Nucleus accumbens (tissue), 56 donors: ENCODE measurements around the gene FAM228B.

Source experiments
- DNase-seq, 56 donors: peaks; one replicate each; lab custom pipeline; 2025; lab: John Stamatoyannopoulos, UW

Gene FAM228B

GRCh38 chr2:24152413-24153197, 29.3 kb downstream of the FAM228B start:
- no peak for DNase-seq

- peak in 1 of 56 donors; percentile 3 for DNase-seq
Measured at GRCh38 chr2:24153478-24153877, 30.2 kb downstream of the FAM228B start.

GRCh38 chr2:24158131-24158530, 34.9 kb downstream of the FAM228B start:
- DNase-seq, result no peak

- no peak for DNase-seq
Measured at GRCh38 chr2:24159708-24160107, 36.4 kb downstream of the FAM228B start.

- no peak for DNase-seq
Measured at GRCh38 chr2:24160761-24161160, 37.5 kb downstream of the FAM228B start.

GRCh38 chr2:24162494-24162893, 39.2 kb downstream of the FAM228B start:
- no peak for DNase-seq

- no peak for DNase-seq
Measured at GRCh38 chr2:24163186-24163585, 39.9 kb downstream of the FAM228B start.

- DNase-seq, result no peak
Measured at GRCh38 chr2:24163601-24164000, 40.3 kb downstream of the FAM228B start.

GRCh38 chr2:24164416-24164973, 41.2 kb downstream of the FAM228B start:
- peak in 1 of 56 donors; percentile 4 for DNase-seq

- DNase-seq, result no peak
Measured at GRCh38 chr2:24169023-24169422, 45.8 kb downstream of the FAM228B start.

- no peak for DNase-seq
Measured at GRCh38 chr2:24174851-24175277, 51.6 kb downstream of the FAM228B start, which contains the start of gene FAM228A. Gene FAM228A, plus strand, starts transcription at chr2:24175053. Its CDS starts 428 bp downstream, at chr2:24175481.

- no peak for DNase-seq
Measured at GRCh38 chr2:24175631-24176187, 52.4 kb downstream of the FAM228B start.

GRCh38 chr2:24176326-24176725, 53.1 kb downstream of the FAM228B start:
- no peak for DNase-seq

- no peak for DNase-seq
Measured at GRCh38 chr2:24179683-24180082, 56.4 kb downstream of the FAM228B start.

GRCh38 chr2:24181849-24182248, 58.6 kb downstream of the FAM228B start:
- no peak for DNase-seq

GRCh38 chr2:24182507-24182906, 59.2 kb downstream of the FAM228B start:
- no peak for DNase-seq

- no peak for DNase-seq
Measured at GRCh38 chr2:24183366-24184069, 60.2 kb downstream of the FAM228B start.

GRCh38 chr2:24189551-24189950, 66.3 kb downstream of the FAM228B start:
- DNase-seq, result no peak

GRCh38 chr2:24190503-24190902, 67.2 kb downstream of the FAM228B start:
- DNase-seq, result no peak

- no peak for DNase-seq
Measured at GRCh38 chr2:24191156-24191555, 67.9 kb downstream of the FAM228B start.

- no peak for DNase-seq
Measured at GRCh38 chr2:24191848-24192247, 68.6 kb downstream of the FAM228B start.
